Fibroblast of skin of left biceps (primary cell): ENCODE data around the gene FAM107A.
"Not testable (repeated sequence)": the region's sequence is repeated elsewhere in the genome, so short reads cannot be mapped to it uniquely, and the experiment has no call there.

Experiments used
- DNase-seq, 2 experiments: peaks; one replicate each; pipeline ENCODE4 v3.0.0-alpha.2; 2013; ENCODE audit warnings: low read depth in 2 of 2

FAM107A gene

GRCh38 chr3:58536501-58537411 is 40.4 kb downstream of the FAM107A start, which contains the start of gene ACOX2:
Gene ACOX2 (minus strand): TSS chr3:58537190. CDS start chr3:58535106, 2,084 bp downstream.
- DNase-seq, result no peak

- DNase-seq, result no peak
These were observed 41.4 kb downstream of the FAM107A start for GRCh38 chr3:58535531-58536500.

- no peak for DNase-seq
These were observed 42.3 kb downstream of the FAM107A start for GRCh38 chr3:58534592-58535494.

- peak; percentile 18 to 19 for DNase-seq
These were observed 44.4 kb downstream of the FAM107A start for GRCh38 chr3:58532794-58533220.

- no peak for DNase-seq
These were observed 45.2 kb downstream of the FAM107A start for GRCh38 chr3:58531956-58532355.

GRCh38 chr3:58531555-58531954 is 45.6 kb downstream of the FAM107A start:
- no peak for DNase-seq

- no peak for DNase-seq
These were observed 46.8 kb downstream of the FAM107A start for GRCh38 chr3:58530354-58530865.

GRCh38 chr3:58529516-58530353 is 47.5 kb downstream of the FAM107A start:
- DNase-seq, result no peak

- no peak for DNase-seq
These were observed 48.6 kb downstream of the FAM107A start for GRCh38 chr3:58528629-58529028.

GRCh38 chr3:58527440-58527839 is 49.8 kb downstream of the FAM107A start:
- DNase-seq, result not testable (repeated sequence)

GRCh38 chr3:58526515-58526957 is 50.7 kb downstream of the FAM107A start:
- peak; percentile 65 to 66 for DNase-seq

- DNase-seq, result no peak
These were observed 52.8 kb downstream of the FAM107A start for GRCh38 chr3:58524326-58524888.

- no peak for DNase-seq
These were observed 54.3 kb downstream of the FAM107A start for GRCh38 chr3:58522759-58523425.

GRCh38 chr3:58521917-58522631 is 55.1 kb downstream of the FAM107A start:
- DNase-seq, result no peak

GRCh38 chr3:58521336-58521670 is 55.9 kb downstream of the FAM107A start:
- DNase-seq, result no peak

GRCh38 chr3:58520403-58521335 is 56.5 kb downstream of the FAM107A start:
- DNase-seq, result no peak

GRCh38 chr3:58519668-58520402 is 57.4 kb downstream of the FAM107A start:
- DNase-seq, result no peak
